HG02588 (cell line): Measurements from ENCODE around the gene KLHL3.

Experiments
- ATAC-seq: cut with Tn5 transposase; IDR thresholded peaks from one replicate; pipeline ENCODE4 v1.9.1; 2021; ENCODE audit warnings: mild to moderate bottlenecking, moderate library complexity; ENCODE audit not compliant: unreplicated experiment

The KLHL3 gene

GRCh38 chr5:137636830-137637714 lies 98.8 kb downstream of the KLHL3 start:
- no peak for ATAC-seq

- no peak for ATAC-seq
Observed at GRCh38 chr5:137636099-137636498, 99.8 kb downstream of the KLHL3 start.

- no peak for ATAC-seq
Observed at GRCh38 chr5:137635521-137635921, 100.4 kb downstream of the KLHL3 start.

- ATAC-seq, result no peak
Observed at GRCh38 chr5:137633896-137634295, 102.0 kb downstream of the KLHL3 start.

- ATAC-seq, result no peak
Observed at GRCh38 chr5:137632716-137633115, 103.2 kb downstream of the KLHL3 start.

GRCh38 chr5:137631453-137631852 lies 104.4 kb downstream of the KLHL3 start:
- ATAC-seq, result no peak

- ATAC-seq, result no peak
Observed at GRCh38 chr5:137630972-137631370, 104.9 kb downstream of the KLHL3 start.

- no peak for ATAC-seq
Observed at GRCh38 chr5:137630216-137630971, 105.5 kb downstream of the KLHL3 start.

GRCh38 chr5:137629646-137630045 lies 106.2 kb downstream of the KLHL3 start:
- peak; percentile 57 for ATAC-seq

GRCh38 chr5:137627706-137628105 lies 108.2 kb downstream of the KLHL3 start:
- ATAC-seq, result no peak

- no peak for ATAC-seq
Observed at GRCh38 chr5:137627293-137627692, 108.6 kb downstream of the KLHL3 start.

- no peak for ATAC-seq
Observed at GRCh38 chr5:137624786-137625349, 111.0 kb downstream of the KLHL3 start.

- no peak for ATAC-seq
Observed at GRCh38 chr5:137622850-137623249, 113.0 kb downstream of the KLHL3 start.

GRCh38 chr5:137621861-137622823 lies 113.7 kb downstream of the KLHL3 start:
- ATAC-seq, result no peak

- no peak for ATAC-seq
Observed at GRCh38 chr5:137621306-137621705, 114.6 kb downstream of the KLHL3 start.

- ATAC-seq, result no peak
Observed at GRCh38 chr5:137619191-137619870, 116.6 kb downstream of the KLHL3 start.

GRCh38 chr5:137618476-137618875 lies 117.4 kb downstream of the KLHL3 start:
- ATAC-seq, result no peak

GRCh38 chr5:137617528-137618205 lies 118.2 kb downstream of the KLHL3 start:
- ATAC-seq, result no peak

GRCh38 chr5:137616046-137616445 lies 119.8 kb downstream of the KLHL3 start:
- no peak for ATAC-seq
